GM23248 (cell line): Measurements from ENCODE around the gene CDKN2B. TPM values are rescaled to one million over a fixed set of nuclear protein-coding genes. Genes with fewer than 3 reads are reported as not detected.

Experiments
- DNase-seq: peaks from one replicate; pipeline ENCODE4 v3.0.0-alpha.2; 2015
- H2AFZ ChIP-seq: fragments of 200-600 bp; sonication (generic); 2 replicates; pipeline ENCODE4 v1.6.1; 2016; ENCODE audit warnings: antibody characterized with exemption
- H3F3A ChIP-seq: fragments of 200-600 bp; sonication (generic); 2 replicates; pipeline ENCODE4 v1.6.1; 2016; ENCODE audit warnings: mild to moderate bottlenecking, antibody characterized with exemption, mixed run types; ENCODE audit not compliant: insufficient read depth
- H3K27ac ChIP-seq: fragments of 200-600 bp; sonication (generic); 2 replicates; pipeline ENCODE4 v1.5.1; 2016; ENCODE audit warnings: mild to moderate bottlenecking
- H3K27me3 ChIP-seq: fragments of 200-600 bp; sonication (generic); replicated peaks from 2 replicates; pipeline ENCODE4 v1.6.1; 2016; ENCODE audit warnings: mild to moderate bottlenecking; ENCODE audit not compliant: insufficient read depth
- H3K36me3 ChIP-seq: fragments of 200-600 bp; sonication (generic); 2 replicates; pipeline ENCODE4 v1.6.1; 2016; ENCODE audit warnings: low read depth, mild to moderate bottlenecking
- H3K4me1 ChIP-seq: fragments of 200-600 bp; sonication (generic); 2 replicates; pipeline ENCODE4 v1.6.1; 2016; ENCODE audit warnings: mild to moderate bottlenecking; ENCODE audit not compliant: insufficient read depth
- H3K4me2 ChIP-seq: fragments of 200-600 bp; sonication (generic); one replicate; pipeline ENCODE4 v1.6.1; 2016; ENCODE audit warnings: mild to moderate bottlenecking; ENCODE audit not compliant: unreplicated experiment
- H3K4me3 ChIP-seq: fragments of 200-600 bp; sonication (generic); 2 replicates; pipeline ENCODE4 v1.5.1; 2016; ENCODE audit warnings: mild to moderate bottlenecking
- H3K79me2 ChIP-seq: fragments of 200-600 bp; sonication (generic); 2 replicates; pipeline ENCODE4 v1.6.1; 2016; ENCODE audit warnings: mild to moderate bottlenecking; ENCODE audit not compliant: insufficient read depth
- H3K9ac ChIP-seq: fragments of 200-600 bp; sonication (generic); 2 replicates; pipeline ENCODE4 v1.6.1; 2016; ENCODE audit warnings: mild to moderate bottlenecking
- H3K9me2 ChIP-seq: fragments of 200-600 bp; sonication (generic); 2 replicates; pipeline ENCODE4 v1.6.1; 2016; ENCODE audit warnings: mixed run types, mild to moderate bottlenecking, moderate library complexity; ENCODE audit not compliant: insufficient read depth
- H3K9me3 ChIP-seq: fragments of 200-600 bp; sonication (generic); one replicate; pipeline ENCODE4 v1.6.1; 2017; ENCODE audit warnings: low read depth
- H4K20me1 ChIP-seq: fragments of 200-600 bp; sonication (generic); 2 replicates; pipeline ENCODE4 v1.6.0; 2016; ENCODE audit not compliant: insufficient read depth
- EZH2 ChIP-seq: fragments of 200-600 bp; sonication (generic); IDR thresholded peaks from 2 replicates; pipeline ENCODE4 v1.6.1; 2018; ENCODE audit warnings: antibody characterized with exemption, mild to moderate bottlenecking; ENCODE audit not compliant: insufficient read depth, poor library complexity, severe bottlenecking
- EZH2phosphoT487 ChIP-seq: fragments of 200-600 bp; sonication (generic); IDR thresholded peaks from 2 replicates; pipeline ENCODE4 v1.6.1; 2018; ENCODE audit warnings: antibody characterized with exemption, moderate library complexity, mild to moderate bottlenecking, low read depth; ENCODE audit not compliant: insufficient read depth
- WGBS, 2 experiments: methylation state at CpG; one replicate each; pipeline ENCODE4 v1.1.6; 2015 to 2017; ENCODE audit warnings: low lambda C conversion rate in 2 of 2, low coverage in 1 of 2; ENCODE audit errors: missing lambda C conversion rate in 2 of 2; 5-methylcytosine and 5-hydroxymethylcytosine counted together
- in situ Hi-C: fragments of 300-500 bp; cut with MboI; formaldehyde crosslinking; loops from 2 replicates; pipeline ENCODE4 v1.15.0; 2020
- polyA plus RNA-seq: library from polyadenylated mRNA; unstranded; fragments of >200 nt; fragmentation: Nextera tagmentation; extraction: Ambion mirVana; gene quantifications from 2 replicates; pipeline ENCODE4 v1.2.1, GENCODE V29; 2016
- total RNA-seq: library from RNA; depleted of rRNA; stranded (reverse); fragments of >200 nt; shearing (Covaris generic); gene quantifications from 2 replicates; pipeline ENCODE4 v1.2.3, GENCODE V29; 2014

The CDKN2B gene
- total and polyA plus RNA-seq, 2 experiments from 2014 or later, result 6.7 to 10.6 TPM

DNA sequence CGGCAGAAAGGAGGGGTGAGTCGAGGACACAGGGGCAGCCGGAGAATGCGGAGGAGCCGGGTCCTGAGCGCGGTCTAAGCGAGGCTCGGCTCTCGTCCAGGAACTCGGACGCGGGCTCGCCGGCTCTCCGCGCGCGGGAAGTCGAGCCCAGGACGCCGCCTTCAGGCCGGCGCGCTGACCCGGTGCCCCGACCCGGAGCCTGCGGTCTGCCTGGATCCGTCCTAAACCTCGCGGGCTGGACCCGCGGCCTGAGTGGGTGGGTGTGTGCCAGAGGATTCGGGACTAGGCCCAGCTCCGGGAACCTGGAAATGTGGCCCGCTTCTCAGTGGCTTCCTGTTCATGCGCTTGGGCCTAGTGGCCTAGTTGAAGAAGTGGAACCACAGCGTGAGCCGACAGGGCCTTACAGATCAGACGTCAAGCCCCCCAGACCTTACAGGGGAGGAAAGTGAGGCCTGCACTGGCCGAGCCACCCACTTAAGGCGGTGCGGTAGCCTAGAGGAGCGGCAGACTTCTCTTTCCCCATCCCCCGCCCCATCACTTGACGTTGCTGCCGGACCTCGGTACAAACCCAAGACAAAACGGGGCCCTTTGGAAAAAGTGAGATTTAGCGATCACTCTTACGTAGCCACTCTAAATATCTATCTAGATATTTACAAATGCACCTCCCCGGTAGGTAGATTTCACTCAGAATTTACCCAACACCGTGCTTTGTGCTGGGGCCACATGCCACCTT lies 13.3 kb downstream of the CDKN2B start:
- in situ Hi-C loops, result no loop called here
- Histone ChIP-seq H3K9me2 (no peaks in the 10 kb centered on the region), H3K36me3 (no peaks in the 10 kb centered on the region), H3F3A (no peaks in the 10 kb centered on the region), H3K4me2 (peak overlapping the region; percentile 82), H3K4me3 (peak overlapping the region; percentile 91), H3K9ac (peak overlapping the region; percentile 91), H3K9me3 (no peaks in the 10 kb centered on the region), H3K27ac (peak overlapping the region; percentile 85), H4K20me1 (no peaks in the 10 kb centered on the region), H2AFZ (peak overlapping the region; percentile 96), H3K27me3 (no peaks in the 10 kb centered on the region), H3K79me2 (peaks cover 34% of the 10 kb centered on the region), H3K4me1 (peaks cover 22% of the 10 kb centered on the region)
- no peak for TF ChIP-seq EZH2phosphoT487
- no peak for TF ChIP-seq EZH2
- peak; percentile 84 for DNase-seq
- WGBS, 2 experiments, result 31 to 32% methylated on average over 50 to 54 of the region's 54 CpGs

DNA sequence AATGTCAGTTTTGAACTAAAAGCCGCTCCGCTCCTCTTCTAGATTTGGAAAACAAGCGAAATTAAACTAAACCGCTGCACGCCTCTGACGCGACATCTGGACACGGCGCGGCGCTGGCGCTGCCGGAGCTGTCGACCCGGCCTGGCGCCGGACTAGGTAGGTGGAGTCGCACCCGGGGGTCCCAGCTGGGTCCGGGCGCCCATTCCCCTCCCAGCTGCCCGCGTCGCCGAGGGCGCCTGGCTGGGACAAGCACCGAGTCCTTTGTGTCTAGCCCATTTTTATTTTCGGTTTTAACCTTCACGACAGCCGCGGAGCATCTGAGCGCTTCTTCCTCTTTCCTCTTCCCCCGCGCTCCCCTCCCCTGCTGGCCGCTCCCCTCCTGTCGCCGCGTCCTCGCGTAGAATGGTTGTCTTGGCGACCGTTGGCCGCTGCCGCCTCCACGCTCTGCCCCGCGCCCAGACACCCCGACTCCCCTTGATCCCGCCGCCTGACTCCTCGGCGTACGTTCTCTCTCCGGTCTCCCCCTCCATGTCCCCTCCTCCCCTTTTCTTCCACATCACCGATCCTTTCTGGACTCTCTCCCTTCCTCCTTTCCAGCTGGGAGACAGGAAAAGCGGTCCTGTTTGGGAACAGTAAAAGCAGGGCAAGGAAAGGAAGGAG lies 14.0 kb downstream of the CDKN2B start:
- TF ChIP-seq EZH2 (no peak), EZH2phosphoT487 (no peak)
- no peaks in the 10 kb centered on the region for H4K20me1 ChIP-seq
- WGBS, 2 experiments, result 1 to 2% methylated on average over 35 to 52 of the region's 56 CpGs
- H3K27ac ChIP-seq, result peak overlapping the region; percentile 85
- peak overlapping the region; percentile 96 for H2AFZ ChIP-seq
- H3K9me3 ChIP-seq, result no peaks in the 10 kb centered on the region
- in situ Hi-C loops, result no loop called here
- no peaks in the 10 kb centered on the region for H3K36me3 ChIP-seq
- H3F3A ChIP-seq, result no peaks in the 10 kb centered on the region
- H3K9ac ChIP-seq, result peak overlapping the region; percentile 91
- H3K27me3 ChIP-seq, result no peaks in the 10 kb centered on the region
- H3K4me2 ChIP-seq, result peak overlapping the region; percentile 82
- no peaks in the 10 kb centered on the region for H3K9me2 ChIP-seq
- DNase-seq, result peak; percentile 90
- H3K4me1 ChIP-seq, result peaks cover 25% of the 10 kb centered on the region
- H3K4me3 ChIP-seq, result peak overlapping the region; percentile 91
- H3K79me2 ChIP-seq, result peaks cover 38% of the 10 kb centered on the region

DNA sequence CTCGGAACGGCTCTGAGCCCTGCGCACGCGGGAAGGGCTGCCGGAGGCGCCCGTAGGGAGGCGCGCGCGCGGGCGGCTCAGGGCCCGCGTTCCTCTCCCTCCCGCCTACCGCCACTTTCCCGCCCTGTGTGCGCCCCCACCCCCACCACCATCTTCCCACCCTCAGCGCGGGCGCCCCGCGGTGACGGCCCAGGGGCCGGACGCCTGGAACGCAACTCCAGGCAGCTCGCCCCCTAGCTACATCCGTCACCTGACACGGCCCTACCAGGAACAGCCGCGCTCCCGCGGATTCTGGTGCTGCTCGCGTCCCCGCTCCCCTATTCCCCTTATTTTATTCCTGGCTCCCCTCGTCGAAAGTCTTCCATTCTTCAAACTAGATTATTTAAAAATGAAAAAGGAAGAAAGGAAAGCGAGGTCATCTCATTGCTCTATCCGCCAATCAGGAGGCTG lies 14.5 kb downstream of the CDKN2B start, which contains the start of gene CDKN2B-AS1:
Gene CDKN2B-AS1, plus strand, starts transcription at position 236 of the 450 bp plus-strand sequence.
- in situ Hi-C loops, result no loop called here
- H3K79me2 ChIP-seq, result peaks cover 38% of the 10 kb centered on the region
- peak; percentile 81 for DNase-seq

DNA sequence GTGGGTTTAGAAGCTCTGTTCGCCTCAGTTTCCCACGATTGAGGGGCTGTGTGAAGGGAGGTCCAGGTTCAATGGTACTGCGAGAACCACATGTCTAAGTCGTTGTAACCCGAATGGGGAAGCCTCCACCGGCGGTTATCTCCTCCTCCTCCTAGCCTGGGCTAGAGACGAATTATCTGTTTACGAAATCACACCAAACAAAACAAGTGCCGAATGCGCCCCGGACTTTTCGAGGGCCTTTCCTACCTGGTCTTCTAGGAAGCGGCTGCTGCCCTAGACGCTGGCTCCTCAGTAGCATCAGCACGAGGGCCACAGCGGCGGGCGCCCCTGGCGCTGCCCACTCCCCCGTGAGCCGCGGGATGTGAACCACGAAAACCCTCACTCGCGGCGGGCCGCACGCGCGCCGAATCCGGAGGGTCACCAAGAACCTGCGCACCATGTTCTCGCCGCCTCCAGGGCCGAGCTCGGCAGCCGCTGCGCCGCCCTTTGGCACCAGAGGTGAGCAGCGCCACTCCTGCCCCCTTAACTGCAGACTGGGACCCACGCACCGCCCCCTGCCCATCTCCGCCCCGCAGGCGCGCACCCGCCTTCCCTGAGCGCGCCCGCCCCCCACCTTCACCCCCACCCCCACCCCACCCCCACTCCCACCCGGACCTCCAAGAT lies 15.1 kb downstream of the CDKN2B start, which contains the start of gene CDKN2A:
Gene CDKN2A, minus strand, starts transcription at position 500 of the 663 bp plus-strand sequence.
- WGBS, 2 experiments, result 13 to 17% methylated on average over 42 to 52 of the region's 53 CpGs
- Histone ChIP-seq H3K4me3 (peak within 1 kb of the TSS; percentile 91), H3K9me2 (no peaks in the 10 kb centered on the region), H3K9ac (peak within 1 kb of the TSS; percentile 91), H3K36me3 (no peaks in the 10 kb centered on the region), H3K4me2 (peak within 1 kb of the TSS; percentile 82), H3K79me2 (peaks cover 38% of the 10 kb centered on the region), H3K27me3 (no peaks in the 10 kb centered on the region), H3K4me1 (peaks cover 25% of the 10 kb centered on the region), H3K9me3 (no peaks in the 10 kb centered on the region), H2AFZ (peak within 1 kb of the TSS; percentile 96), H3K27ac (peak within 1 kb of the TSS; percentile 85), H3F3A (no peaks in the 10 kb centered on the region), H4K20me1 (no peaks in the 10 kb centered on the region)
- TF ChIP-seq EZH2 (no peak), EZH2phosphoT487 (no peak)
- DNase-seq, result peak; percentile 64
- in situ Hi-C loops, result no loop called here

More for the DNA sequence above, 14.5 kb downstream of the CDKN2B start, which contains the start of gene CDKN2B-AS1:
- 0 to 1% methylated on average over 23 to 43 of the region's 43 CpGs for WGBS, 2 experiments
- Histone ChIP-seq H4K20me1 (no peaks in the 10 kb centered on the region), H3F3A (no peaks in the 10 kb centered on the region), H3K4me1 (peaks cover 25% of the 10 kb centered on the region), H3K36me3 (no peaks in the 10 kb centered on the region), H2AFZ (peak within 1 kb of the TSS; percentile 96), H3K9me3 (no peaks in the 10 kb centered on the region), H3K9me2 (no peaks in the 10 kb centered on the region), H3K4me3 (peak within 1 kb of the TSS; percentile 91), H3K9ac (peak within 1 kb of the TSS; percentile 91), H3K27ac (peak within 1 kb of the TSS; percentile 85), H3K27me3 (no peaks in the 10 kb centered on the region), H3K4me2 (peak within 1 kb of the TSS; percentile 82)
- TF ChIP-seq EZH2 (no peak), EZH2phosphoT487 (no peak)
